Measurements from ENCODE around the gene SLC5A3.

Gene SLC5A3

GRCh38 chr21:34073032-34073748, at the start of gene SLC5A3, which contains the start of gene MRPS6:
Gene SLC5A3 (plus strand): TSS chr21:34073578. CDS start chr21:34095199, 21,621 bp downstream.
Gene MRPS6 (plus strand): TSS chr21:34073578. CDS start chr21:34073701, 123 bp downstream.
- DNase-seq: peak; percentile 91

GRCh38 chr21:34023691-34024373, 49.5 kb upstream of the SLC5A3 start:
- no peak for DNase-seq

- no peak for DNase-seq
These were observed 49.0 kb upstream of the SLC5A3 start for GRCh38 chr21:34024374-34024693.

GRCh38 chr21:34027721-34028461, 45.5 kb upstream of the SLC5A3 start:
- no peak for DNase-seq

- DNase-seq: peak; percentile 76
These were observed 43.4 kb upstream of the SLC5A3 start for GRCh38 chr21:34029743-34030528.

GRCh38 chr21:34031835-34032370, 41.5 kb upstream of the SLC5A3 start:
- DNase-seq: no peak

GRCh38 chr21:34034369-34035014, 38.9 kb upstream of the SLC5A3 start:
- DNase-seq: no peak

- no peak for DNase-seq
These were observed 37.6 kb upstream of the SLC5A3 start for GRCh38 chr21:34035619-34036354.

- no peak for DNase-seq
These were observed 36.2 kb upstream of the SLC5A3 start for GRCh38 chr21:34037009-34037795.

GRCh38 chr21:34039678-34040382, 33.5 kb upstream of the SLC5A3 start:
- no peak for DNase-seq

GRCh38 chr21:34042735-34043134, 30.6 kb upstream of the SLC5A3 start:
- no peak for DNase-seq

- DNase-seq: no peak
These were observed 30.0 kb upstream of the SLC5A3 start for GRCh38 chr21:34043333-34043732.

- DNase-seq: no peak
These were observed 26.5 kb upstream of the SLC5A3 start for GRCh38 chr21:34046917-34047316.

GRCh38 chr21:34047835-34048234, 25.5 kb upstream of the SLC5A3 start:
- no peak for DNase-seq

- no peak for DNase-seq
These were observed 21.2 kb upstream of the SLC5A3 start for GRCh38 chr21:34052171-34052570.

GRCh38 chr21:34054259-34054658, 19.1 kb upstream of the SLC5A3 start:
- DNase-seq: no peak

GRCh38 chr21:34055615-34056014, 17.8 kb upstream of the SLC5A3 start:
- no peak for DNase-seq

GRCh38 chr21:34061983-34062382, 11.4 kb upstream of the SLC5A3 start:
- no peak for DNase-seq

- no peak for DNase-seq
These were observed 8.4 kb upstream of the SLC5A3 start for GRCh38 chr21:34065027-34065426.

- no peak for DNase-seq
These were observed 1.7 kb upstream of the SLC5A3 start for GRCh38 chr21:34071683-34072082.

All from activated CD8-positive, alpha-beta memory T cell treated with anti-CD3 and anti-CD28 coated beads for 24 hours (primary cell).